ENCODE measurements around the gene ADGRG7. TPM values are rescaled to one million over a fixed set of nuclear protein-coding genes. Genes with fewer than 3 reads are reported as not detected.

The ADGRG7 gene
- total RNA-seq, 2 experiments from 2014 or later, result not detected

GRCh38 chr3:100719136-100719535 is 109.7 kb downstream of the ADGRG7 start:
- POLR2A ChIA-PET, result no interaction called here
- CTCF ChIA-PET, result interaction anchor here (0.7 kb wide), 1 partner anchor 12 kb away, joined by 5 read pairs; no protein-coding TSS in a partner anchor

DNA sequence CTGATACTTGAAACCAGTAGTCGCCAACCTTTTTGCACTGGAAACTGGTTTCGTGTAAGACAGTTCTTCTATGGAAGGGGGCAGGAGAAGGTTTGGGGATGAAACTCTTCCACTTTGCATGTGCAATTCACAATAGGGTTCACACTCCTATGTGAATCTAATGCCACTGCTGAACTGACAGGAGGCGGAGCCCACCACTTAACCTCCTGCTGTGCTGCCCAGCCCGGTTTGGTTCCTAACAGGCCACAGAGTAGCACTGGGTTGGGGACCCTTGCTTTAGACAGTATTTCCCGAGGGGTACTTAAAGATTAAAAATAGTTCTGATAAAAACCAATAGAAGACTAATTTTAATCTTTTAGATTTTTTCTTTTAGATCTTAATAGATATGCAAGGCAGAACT is 111.0 kb downstream of the ADGRG7 start:
- ChIA-PET CTCF (no interaction called here), POLR2A (no interaction called here)

- ChIA-PET POLR2A (interaction anchor here (0.7 kb wide), 1 partner anchor 412 kb away, joined by 6 read pairs; no protein-coding TSS in a partner anchor), CTCF (interaction anchor here (0.5 to 1.7 kb wide), 4 partner anchors 10 to 135 kb away, joined by 3 read pairs; partner anchors contain the start of gene TFG)
Measured at GRCh38 chr3:100725935-100726513, 116.6 kb downstream of the ADGRG7 start.

DNA sequence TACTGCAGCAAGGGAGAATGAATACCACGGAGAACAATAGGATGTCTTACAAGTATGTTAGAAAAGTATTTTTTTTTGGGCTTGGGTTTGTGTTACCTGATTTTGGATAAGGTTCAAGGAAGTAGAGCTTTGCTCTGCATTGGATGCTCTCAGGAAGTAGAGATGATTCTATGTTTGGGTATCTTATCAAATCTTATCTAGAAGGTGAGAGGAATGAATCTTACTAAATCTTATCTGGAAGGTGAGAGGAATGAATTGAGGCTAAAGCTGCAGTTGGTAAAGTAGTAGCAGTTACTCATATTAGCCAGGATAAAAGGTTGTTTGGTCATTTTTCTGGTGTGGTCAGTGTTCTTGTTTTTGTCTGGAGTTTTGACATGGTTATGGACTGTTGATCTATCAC is 117.3 kb downstream of the ADGRG7 start:
- POLR2A ChIA-PET, result no interaction called here

GRCh38 chr3:100730524-100730923 is 121.1 kb downstream of the ADGRG7 start:
- POLR2A ChIA-PET, result no interaction called here
- CTCF ChIA-PET, result interaction anchor here (0.6 kb wide), 1 partner anchor 12 kb away, joined by 5 read pairs; no protein-coding TSS in a partner anchor

More for the DNA sequence above, 117.3 kb downstream of the ADGRG7 start:
- CTCF ChIA-PET, result interaction anchor here (1.7 kb wide), 1 partner anchor 9 kb away, joined by 3 read pairs; no protein-coding TSS in a partner anchor

DNA sequence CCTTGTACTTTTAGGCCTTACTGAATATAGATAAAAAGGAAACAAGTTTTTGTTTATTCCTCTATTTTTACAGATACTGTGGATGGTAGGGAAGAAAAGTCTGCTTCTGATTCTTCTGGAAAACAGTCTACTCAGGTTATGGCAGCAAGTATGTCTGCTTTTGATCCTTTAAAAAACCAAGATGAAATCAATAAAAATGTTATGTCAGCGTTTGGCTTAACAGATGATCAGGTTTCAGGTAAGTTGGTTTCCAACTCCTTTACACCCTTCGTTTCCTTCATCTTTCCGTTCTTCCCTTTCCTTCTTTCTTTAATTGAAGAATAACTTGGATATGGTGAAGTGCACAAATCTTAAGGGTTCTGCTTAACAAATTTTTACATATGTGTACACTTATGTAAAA is 123.0 kb downstream of the ADGRG7 start:
- ChIA-PET CTCF (no interaction called here), POLR2A (no interaction called here)

GRCh38 chr3:100737334-100737733 is 127.9 kb downstream of the ADGRG7 start:
- ChIA-PET POLR2A (no interaction called here), CTCF (no interaction called here)

DNA sequence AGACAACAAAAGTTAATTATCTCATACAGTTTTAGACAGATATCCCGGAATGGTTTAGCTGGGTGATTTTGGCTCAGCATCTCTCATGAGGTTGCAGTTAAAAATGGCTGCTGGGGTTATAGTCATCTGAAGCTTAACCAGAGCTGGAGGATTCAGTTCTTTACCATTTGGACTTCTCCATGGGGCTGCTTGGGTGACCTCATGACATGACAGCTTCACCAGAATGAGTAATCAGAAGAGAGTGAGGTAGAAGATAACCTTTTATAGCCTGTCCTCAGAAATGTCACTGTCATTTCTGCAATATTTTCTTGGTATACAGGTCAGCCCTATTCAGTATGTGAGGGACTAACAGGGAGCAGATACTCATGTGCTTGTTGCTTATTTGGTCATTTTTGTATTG is 130.8 kb downstream of the ADGRG7 start:
- POLR2A ChIA-PET, result no interaction called here

DNA sequence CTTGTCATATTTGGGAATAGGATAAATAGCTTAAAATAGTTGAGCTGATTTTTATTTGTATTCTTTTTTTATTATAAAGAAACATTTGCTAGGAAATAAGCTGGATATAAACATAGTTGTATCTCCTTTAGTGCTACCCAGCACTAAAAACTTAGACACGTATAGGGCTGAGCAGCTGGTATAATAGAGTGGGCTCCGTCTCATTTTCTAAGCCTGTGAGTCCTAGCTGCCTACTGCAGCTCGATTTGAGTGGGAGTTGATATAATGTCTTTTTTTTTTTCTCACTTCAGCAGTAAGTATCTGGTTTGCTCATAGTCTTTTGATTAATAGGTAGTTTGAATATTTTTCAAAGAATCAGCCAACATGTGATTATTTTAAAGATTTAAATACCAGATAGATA is 134.1 kb downstream of the ADGRG7 start:
- POLR2A ChIA-PET, result no interaction called here
- CTCF ChIA-PET, result no interaction called here

More for the DNA sequence above, 130.8 kb downstream of the ADGRG7 start:
- CTCF ChIA-PET, result no interaction called here

DNA sequence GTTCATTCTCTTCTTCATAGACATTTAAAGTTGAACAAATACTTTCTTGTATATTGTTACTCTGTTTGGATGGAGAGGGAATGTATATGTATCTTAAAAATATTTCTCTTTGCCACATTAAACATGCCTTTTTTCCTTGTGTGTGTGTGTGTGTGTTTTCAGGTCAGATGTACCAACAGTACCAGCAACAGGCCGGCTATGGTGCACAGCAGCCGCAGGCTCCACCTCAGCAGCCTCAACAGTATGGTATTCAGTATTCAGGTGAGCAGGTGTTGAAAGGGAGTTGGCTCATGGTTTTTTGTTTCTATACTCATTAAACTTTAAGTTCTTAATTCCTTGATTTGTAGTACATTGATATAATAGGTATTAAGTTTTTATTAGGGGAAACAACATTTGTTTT is 135.3 kb downstream of the ADGRG7 start:
- POLR2A ChIA-PET, result no interaction called here
- CTCF ChIA-PET, result no interaction called here

Other genes with a start within 250 kb of the ADGRG7 start
- 10 to 100 TPM; 59.1 to 61.2 TPM for gene TOMM70, start 208.5 kb upstream of the ADGRG7 start, total RNA-seq
- gene LNP1, start 208.1 kb upstream of the ADGRG7 start, total RNA-seq, result 1 to 10 TPM; 1.3 to 1.7 TPM
- 1 to 10 TPM; 1.9 to 2.6 TPM for gene TMEM45A, start 117.0 kb upstream of the ADGRG7 start, total RNA-seq
- 10 to 100 TPM; 51.2 to 51.7 TPM for gene TFG, start 99.9 kb downstream of the ADGRG7 start, total RNA-seq